Measurements from ENCODE around the gene CKB. TPM values are rescaled to one million over a fixed set of nuclear protein-coding genes. Genes with fewer than 3 reads are reported as not detected.

The CKB gene
- polyA plus RNA-seq, 1 donor from 2014 or later, result 0.61 TPM

DNA sequence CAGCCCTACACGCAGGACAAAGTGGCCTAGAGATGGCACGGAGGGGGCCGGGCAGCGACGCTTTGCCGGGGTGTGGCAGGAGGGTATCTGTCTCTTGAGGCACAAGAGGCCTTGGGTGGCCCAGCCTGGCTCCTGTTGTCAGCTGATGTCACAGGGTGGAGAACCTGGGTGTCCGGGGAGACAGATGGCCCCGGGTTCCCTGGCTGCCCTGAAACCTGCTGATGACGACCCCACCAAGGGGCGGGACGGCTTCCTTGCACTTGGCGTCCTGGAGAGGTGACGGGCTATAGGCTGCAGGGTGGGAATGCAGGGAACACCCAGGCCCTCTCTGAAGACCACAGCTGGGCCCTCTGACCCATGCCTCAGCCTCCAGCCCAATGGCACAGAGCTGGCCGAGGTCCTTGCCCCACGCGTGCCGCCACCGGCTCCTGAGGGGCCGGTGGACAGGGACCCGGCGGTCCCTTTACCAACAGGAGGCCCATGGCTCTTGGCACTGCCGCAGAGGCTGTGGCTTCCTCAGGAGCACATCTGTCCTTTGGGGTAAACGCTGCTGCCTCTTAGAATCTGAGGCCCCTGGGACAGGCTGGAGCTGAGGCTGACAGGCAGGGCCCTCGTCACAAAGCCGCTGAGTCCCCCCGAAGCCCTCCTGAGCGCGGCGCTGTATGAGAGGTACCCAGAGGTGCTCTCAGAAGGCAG is 22.7 kb upstream of the CKB start:
- Mint-ChIP-seq H3K4me3 (no peak overlapping the region), H3K9me3 (no peaks in the 10 kb centered on the region), H3K36me3 (no peaks in the 10 kb centered on the region), H3K27me3 (no peaks in the 10 kb centered on the region), H3K27ac (no peak overlapping the region), H3K4me1 (peaks cover 0 to 2% (median 0%) of the 10 kb centered on the region in 3 donors)

DNA sequence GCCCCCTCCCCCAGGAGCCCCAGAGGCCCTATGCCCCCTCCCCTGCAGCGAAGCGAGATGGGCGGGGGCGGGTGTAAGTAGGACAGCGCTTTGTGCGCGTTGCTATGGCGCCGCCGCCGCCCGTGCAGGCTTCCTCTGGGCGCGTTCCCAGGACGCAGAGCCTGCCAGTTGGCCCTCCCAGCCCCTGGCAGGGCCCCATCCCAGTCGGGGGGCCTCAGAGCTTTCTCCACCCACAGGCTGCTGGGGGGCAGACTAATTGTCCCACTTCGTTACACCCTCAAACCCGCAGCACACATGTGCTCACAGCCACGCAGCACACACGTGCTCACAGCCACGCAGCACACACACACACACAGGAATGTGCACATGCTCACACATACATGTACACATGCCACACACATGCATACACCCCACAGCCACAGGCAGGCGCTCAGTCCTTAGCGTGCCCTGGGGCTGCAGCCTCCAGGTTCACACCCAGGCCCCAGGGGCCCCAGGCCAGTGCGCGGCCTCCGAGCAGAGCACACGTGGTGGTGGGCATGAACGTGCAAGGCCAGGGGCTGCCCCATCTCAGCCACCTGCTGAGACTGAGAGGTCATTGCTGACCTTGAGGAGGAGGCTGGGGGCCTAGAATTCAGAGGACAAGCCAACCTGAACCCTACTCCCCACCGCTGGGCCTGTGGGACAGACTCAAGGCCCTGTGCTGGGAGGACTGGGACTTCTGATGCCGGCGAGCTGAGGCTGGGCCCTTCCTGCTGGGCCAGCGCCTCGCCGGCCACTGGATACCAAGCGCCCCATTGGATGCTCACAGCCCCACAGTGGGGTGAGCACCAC is 22.0 kb upstream of the CKB start:
- no peak overlapping the region for H3K27ac Mint-ChIP-seq
- no peaks in the 10 kb centered on the region for H3K36me3 Mint-ChIP-seq
- H3K9me3 Mint-ChIP-seq, result no peaks in the 10 kb centered on the region
- no peaks in the 10 kb centered on the region for H3K27me3 Mint-ChIP-seq
- H3K4me3 Mint-ChIP-seq, result no peak overlapping the region
- peaks cover 0 to 2% (median 0%) of the 10 kb centered on the region in 3 donors for H3K4me1 Mint-ChIP-seq

DNA sequence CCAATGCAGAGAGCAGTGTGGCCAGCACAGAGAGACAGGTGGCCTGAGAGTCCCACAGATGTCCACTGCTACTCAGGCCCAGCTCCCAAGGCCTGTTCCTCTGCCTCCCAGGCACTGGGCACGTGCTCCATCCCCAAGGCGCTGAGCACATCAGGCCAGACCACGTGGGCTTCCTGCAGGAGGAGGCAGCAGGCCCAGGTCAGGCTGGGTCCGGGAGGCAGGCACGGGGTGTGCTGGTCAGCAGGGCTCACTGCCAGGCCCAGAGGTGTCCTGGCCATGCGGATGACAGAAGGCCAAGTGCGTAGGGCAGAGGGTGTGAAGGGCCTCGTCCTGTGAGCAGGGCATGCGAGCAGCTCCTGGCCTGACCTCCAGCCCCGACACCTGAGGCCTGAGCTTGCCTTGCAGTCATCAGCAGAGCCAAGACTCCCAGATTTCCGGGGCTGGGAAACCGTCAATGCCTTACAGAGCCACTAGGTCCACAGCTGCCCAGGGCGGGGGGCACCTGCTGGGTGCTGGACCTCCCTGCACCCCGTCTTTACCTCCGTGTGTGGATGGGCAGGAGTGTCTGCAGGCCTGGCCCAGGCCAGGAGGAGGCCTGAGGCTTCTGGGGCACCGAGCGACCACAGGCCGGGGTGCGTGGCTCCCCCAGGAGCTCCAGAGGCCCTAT is 21.2 kb upstream of the CKB start:
- H3K4me3 Mint-ChIP-seq, result no peak overlapping the region

DNA sequence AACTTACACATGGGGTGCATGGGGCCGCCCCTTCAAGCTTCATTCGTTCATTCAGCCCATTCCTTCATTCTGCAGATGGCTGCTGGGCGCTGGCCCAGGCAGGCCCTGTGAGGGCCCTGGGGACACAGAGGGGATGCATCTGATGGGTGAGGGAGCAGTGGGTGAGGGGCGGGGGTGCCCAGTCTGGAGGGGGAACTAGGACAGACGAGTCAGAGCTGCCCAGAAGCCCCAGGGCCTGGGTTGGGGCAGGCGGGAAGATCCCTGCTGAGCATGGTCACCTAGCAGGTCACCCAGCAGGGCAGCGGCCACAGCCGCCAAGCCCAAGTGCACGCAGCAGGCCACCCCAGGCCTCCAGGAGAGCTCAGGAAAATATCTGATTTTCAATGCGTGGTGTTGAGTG is 20.5 kb upstream of the CKB start:
- no peaks in the 10 kb centered on the region for H3K9me3 Mint-ChIP-seq
- peaks cover 0 to 2% (median 2%) of the 10 kb centered on the region in 3 donors for H3K4me1 Mint-ChIP-seq
- H3K27ac Mint-ChIP-seq, result no peak overlapping the region
- H3K27me3 Mint-ChIP-seq, result no peaks in the 10 kb centered on the region
- H3K36me3 Mint-ChIP-seq, result no peaks in the 10 kb centered on the region
- H3K4me3 Mint-ChIP-seq, result no peak overlapping the region

More for the DNA sequence above, 21.2 kb upstream of the CKB start:
- Mint-ChIP-seq H3K36me3 (no peaks in the 10 kb centered on the region), H3K27ac (no peak overlapping the region), H3K27me3 (no peaks in the 10 kb centered on the region), H3K9me3 (no peaks in the 10 kb centered on the region), H3K4me1 (peaks cover 0 to 2% (median 2%) of the 10 kb centered on the region in 3 donors)

DNA sequence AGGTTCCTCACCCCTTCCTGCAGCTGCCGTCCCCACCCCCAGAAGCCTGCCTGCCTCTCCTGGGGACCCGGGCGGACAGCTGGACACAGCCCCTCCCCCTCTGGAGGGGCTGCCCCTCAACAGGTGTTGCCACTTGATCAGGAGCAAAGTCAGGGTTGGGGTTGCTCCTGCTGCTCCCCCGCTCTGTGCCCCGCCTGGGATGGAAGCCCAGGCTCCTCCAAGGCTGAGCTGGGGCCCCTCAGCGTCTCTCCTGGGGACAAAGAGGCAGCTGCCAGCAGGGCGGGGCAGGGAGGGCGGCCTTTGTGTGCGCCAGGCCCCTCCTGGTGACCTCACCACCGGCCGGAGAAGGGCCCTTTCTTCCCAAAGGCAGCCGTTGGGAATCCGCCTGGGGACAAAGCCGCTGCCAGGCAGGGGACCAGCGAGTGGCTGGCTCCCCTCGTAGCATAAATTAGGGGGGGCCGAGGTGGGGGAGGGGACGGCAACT is 20.0 kb upstream of the CKB start:
- Mint-ChIP-seq H3K36me3 (no peaks in the 10 kb centered on the region), H3K4me3 (no peak overlapping the region), H3K9me3 (no peaks in the 10 kb centered on the region), H3K4me1 (peaks cover 0 to 2% (median 2%) of the 10 kb centered on the region in 3 donors), H3K27me3 (no peaks in the 10 kb centered on the region), H3K27ac (no peak overlapping the region)

DNA sequence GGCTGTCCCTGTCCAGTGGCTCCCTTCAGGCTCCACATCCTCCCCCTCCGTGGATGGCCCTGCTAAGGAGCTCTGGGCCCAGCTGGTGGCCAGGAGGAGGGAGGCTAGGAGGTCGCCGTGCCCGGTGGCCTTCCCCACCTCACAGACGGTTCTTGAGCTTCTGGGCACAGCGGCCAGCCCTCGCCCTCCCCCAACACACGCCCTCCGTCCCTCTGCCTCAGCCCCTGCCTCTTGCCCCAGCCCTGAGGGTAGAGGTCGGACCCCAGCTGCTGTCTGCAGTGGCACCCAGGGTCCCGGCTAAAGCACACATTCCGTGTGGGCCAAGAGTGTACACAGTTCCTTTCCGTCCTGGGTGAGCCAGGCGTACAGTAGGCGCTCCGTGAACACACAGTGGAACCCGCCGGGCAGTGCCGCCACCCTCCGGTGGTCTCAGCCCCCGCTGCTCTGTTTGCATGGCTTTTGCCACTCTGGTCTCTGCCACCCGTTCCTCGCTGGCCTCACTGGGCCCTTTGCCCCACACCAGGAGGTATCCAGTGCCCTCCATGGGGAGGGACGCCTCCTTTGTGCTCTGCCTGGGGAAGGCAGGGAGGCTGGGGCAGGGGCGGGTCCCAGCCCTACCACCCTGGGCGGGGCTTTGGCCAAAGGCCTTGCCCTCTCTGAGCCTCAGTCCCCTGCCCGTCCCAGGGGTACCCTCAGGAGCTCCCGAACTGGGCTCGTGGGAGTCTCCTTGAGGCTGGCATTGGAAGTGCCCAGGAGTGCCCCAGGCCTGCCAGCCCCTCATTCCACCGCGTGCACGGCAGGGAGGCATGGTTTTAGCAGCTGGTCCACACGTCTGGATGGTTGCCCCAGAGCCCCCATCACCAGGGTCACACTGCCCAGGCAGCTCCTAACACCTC is 19.3 kb upstream of the CKB start:
- Mint-ChIP-seq H3K4me1 (peaks cover 0 to 2% (median 2%) of the 10 kb centered on the region in 3 donors), H3K9me3 (no peaks in the 10 kb centered on the region), H3K36me3 (no peaks in the 10 kb centered on the region), H3K27me3 (no peaks in the 10 kb centered on the region), H3K27ac (no peak overlapping the region), H3K4me3 (no peak overlapping the region)

DNA sequence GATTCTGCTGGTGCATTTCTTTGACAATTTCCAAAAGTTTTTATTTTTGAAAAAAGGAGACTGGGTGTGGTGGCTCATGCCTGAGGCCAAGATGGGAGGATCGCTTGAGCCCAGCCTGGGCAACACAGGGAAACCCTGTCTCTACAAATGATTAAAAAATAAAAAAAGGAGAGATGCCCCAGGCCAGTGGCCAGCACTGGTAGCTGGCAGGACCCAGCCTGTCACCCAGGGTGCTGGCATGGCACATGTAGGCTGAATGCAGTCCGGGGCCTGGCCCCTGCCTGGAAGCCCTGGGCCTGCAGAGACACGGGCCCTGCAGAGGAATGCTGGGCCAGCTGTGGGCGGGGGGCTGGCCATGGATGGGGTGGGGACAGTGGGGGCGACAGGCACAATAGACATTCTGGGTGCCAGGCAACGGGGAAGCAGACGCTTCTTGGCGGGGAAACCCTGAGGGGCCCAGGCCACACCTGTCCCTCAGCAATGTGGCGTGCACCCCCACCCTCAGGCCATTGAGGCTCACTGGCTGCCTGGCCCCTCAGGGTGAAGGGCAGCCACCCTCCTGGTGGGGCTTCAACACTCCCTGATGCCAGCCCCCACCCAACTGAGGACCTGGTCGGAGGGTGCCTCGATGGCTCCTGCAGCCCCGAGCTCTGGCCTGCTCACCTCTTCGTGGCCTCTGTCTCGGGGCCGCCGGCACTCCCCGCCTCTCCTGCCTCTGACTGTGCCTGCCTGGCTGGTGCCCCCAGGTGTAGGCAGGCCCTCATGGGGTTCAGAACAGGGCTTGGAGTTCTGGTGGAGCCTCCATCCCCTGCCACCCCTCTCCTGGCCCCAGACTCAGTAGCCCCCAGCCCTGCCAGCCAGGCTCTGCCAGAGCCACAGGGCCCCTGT is 18.4 kb upstream of the CKB start:
- Mint-ChIP-seq H3K4me1 (peaks cover 0 to 2% (median 0%) of the 10 kb centered on the region in 3 donors), H3K27me3 (no peaks in the 10 kb centered on the region), H3K27ac (no peak overlapping the region), H3K36me3 (no peaks in the 10 kb centered on the region), H3K4me3 (no peak overlapping the region), H3K9me3 (no peaks in the 10 kb centered on the region)

DNA sequence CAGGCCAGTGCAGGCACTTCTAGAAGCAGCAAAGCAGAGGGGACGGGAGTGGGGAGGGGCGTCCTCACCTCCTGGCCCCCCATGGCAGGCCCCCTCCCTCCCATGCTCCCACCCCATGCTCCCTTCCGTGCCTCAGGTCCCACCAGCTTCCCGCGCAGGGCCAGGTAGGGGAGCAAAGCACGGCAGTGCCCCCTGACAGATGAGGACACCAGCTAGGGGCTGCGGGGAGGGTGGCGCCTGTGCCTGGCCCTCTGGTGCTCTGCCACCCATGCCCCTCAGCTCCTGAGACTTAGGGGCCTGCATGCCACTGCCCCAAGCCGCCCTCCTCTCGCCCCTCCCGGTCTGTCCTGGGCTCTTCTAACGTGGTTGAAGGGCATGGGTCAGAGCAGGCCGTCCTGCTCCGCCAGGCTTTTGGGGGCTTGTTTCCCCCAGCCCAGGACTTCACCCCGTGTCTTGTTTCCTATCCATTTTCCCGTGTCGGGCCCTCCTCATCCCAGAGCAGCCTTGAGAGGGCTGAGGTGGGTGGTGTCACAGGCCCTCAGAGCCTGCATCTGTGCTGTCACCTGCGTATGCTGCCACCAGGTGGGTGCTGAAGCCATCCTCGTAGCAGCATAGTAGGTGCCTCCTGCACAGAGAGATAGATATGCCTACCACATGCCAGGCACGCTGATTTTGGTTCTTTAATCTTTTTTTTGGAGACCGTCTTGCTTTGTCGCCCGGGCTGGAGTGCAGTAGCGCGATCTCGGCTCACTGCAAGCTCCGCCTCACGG is 16.6 kb upstream of the CKB start:
- H3K36me3 Mint-ChIP-seq, result no peaks in the 10 kb centered on the region
- H3K27ac Mint-ChIP-seq, result no peak overlapping the region
- peak overlapping the region in 1 of 4 donors; percentile 57 for H3K4me3 Mint-ChIP-seq
- no peaks in the 10 kb centered on the region for H3K27me3 Mint-ChIP-seq
- H3K9me3 Mint-ChIP-seq, result no peaks in the 10 kb centered on the region
- peaks cover 0 to 2% (median 0%) of the 10 kb centered on the region in 3 donors for H3K4me1 Mint-ChIP-seq

DNA sequence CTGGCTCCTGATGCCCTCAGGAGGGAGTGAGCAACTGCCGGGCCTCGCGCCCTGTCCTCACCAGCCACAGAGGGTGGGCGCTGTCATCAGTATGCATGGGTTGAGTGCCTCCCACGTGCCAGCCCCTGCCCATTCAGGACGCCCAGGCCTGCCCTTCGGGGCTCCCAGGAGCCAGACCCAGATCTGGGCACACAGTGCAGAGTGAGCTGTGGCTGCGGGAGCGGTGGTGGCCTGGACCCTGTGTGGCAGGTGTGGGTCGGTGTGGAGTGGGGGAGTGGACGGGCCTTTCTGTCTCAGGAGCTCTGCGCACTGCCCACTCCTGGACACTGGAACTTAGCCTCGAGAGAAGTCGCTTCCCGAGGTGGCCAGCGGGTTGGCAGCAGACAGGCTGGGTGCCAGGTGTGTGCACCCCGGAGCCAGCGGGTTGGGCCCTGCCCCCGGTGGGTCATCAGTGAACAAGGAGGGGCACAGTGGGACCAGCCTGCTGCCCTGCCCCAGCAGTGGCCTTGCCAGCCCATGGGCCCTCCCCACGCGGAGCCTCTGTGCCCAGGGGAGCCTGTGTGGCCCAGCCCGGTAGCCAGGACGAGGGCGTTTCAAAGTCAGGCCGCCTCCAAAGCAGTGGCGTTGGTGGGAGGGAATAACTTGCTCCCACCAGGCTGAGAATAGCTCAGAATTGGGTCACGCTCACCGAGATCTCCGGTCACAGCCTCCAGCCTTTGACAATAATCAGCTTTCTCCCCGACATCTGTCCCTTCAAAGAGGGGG is 15.8 kb upstream of the CKB start:
- H3K4me1 Mint-ChIP-seq, result peaks cover 0 to 2% (median 0%) of the 10 kb centered on the region in 3 donors
- no peak overlapping the region for H3K27ac Mint-ChIP-seq
- H3K27me3 Mint-ChIP-seq, result no peaks in the 10 kb centered on the region
- H3K36me3 Mint-ChIP-seq, result no peaks in the 10 kb centered on the region
- no peaks in the 10 kb centered on the region for H3K9me3 Mint-ChIP-seq
- H3K4me3 Mint-ChIP-seq, result no peak overlapping the region

DNA sequence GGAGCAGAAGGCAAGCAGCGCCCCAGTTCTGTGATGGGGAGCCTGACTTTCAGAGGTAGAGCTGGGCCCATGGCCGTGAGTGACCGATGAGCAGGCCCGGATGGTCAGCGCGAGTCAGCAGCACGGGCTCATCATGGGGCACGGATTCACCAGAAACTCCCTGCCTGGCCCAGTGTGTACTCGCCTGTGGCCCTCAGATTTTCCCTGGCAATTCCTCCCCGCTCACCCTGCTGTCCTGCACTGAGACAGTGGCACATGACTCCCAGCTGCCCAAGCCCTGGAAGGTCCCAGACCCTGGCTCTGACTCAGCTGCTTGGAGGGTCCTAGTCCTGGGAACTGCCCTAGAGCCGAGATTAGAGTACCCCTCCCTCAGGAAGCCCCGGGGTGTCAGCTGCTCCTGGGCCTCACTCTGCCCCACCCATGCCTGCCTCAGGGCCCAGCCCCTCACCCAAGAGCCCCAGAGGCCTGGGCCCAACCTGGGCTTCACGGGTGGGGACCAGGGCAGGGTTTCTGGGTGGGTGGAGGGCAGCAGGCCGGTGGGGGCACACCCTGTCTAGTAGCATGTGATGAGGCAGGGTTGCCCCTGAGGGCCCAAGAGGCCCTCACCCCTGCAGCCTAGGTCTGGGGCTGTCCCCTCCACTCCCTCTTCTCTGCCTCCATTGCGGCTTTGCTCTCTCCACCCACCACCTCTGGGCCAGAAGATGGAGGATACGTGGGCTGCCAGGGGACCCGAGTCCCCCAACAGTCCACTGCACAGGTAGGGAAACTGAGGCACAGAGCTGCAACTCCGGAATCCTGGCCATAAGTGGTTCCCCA is 14.8 kb upstream of the CKB start:
- Mint-ChIP-seq H3K27ac (no peak overlapping the region), H3K27me3 (no peaks in the 10 kb centered on the region), H3K36me3 (no peaks in the 10 kb centered on the region), H3K9me3 (no peaks in the 10 kb centered on the region), H3K4me3 (no peak overlapping the region), H3K4me1 (peaks cover 0 to 2% (median 0%) of the 10 kb centered on the region in 3 donors)

DNA sequence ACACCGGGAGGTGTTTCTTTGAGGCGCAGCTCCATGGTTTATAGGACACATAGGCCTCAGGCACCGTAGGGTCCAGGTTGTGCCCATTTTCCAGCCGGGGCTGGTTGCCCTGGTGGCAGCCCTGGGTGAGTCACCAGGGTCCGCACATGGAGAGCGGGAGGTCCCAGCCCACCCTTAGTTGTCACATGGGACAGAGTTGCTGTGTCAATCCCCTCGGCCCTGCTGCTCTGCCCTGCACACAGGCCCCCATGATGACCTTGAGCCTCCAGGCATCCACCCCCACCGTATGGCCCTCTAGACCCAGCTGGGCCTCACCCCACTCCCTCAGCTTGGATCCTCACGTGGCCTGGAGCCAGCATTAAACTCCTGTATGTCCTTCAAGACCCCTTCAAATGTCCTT is 14.1 kb upstream of the CKB start:
- Mint-ChIP-seq H3K36me3 (no peaks in the 10 kb centered on the region), H3K27ac (no peak overlapping the region), H3K4me3 (peak overlapping the region in 1 of 4 donors; percentile 68), H3K4me1 (peaks cover 0 to 2% (median 0%) of the 10 kb centered on the region in 3 donors), H3K9me3 (no peaks in the 10 kb centered on the region), H3K27me3 (no peaks in the 10 kb centered on the region)
